Cardiac atrium fibroblast (primary cell): Measurements from ENCODE around the gene FAM170A. TPM values are rescaled to one million over a fixed set of nuclear protein-coding genes. Genes with fewer than 3 reads are reported as not detected.

ENCODE experiments used
- total RNA-seq: library from RNA; depleted of rRNA; stranded (reverse); fragments of >200 nt; gene quantifications from 2 replicates; pipeline ENCODE4 v1.2.3, GENCODE V29; 2015

Gene FAM170A
- not detected in 2 replicates for total RNA-seq

GRCh38 chr5:119629339-119629738 is at the start of gene FAM170A:
Gene FAM170A, plus strand, starts transcription at chr5:119629558. Its CDS starts 211 bp downstream, at chr5:119629769.

Other genes starting within 250 kb of the FAM170A start
- gene HSD17B4, start 177.1 kb upstream of the FAM170A start, total RNA-seq = 96.0 and 126 TPM in 2 replicates